Neural progenitor cell (in vitro differentiated cells): ENCODE measurements around the gene SLC16A5.

Experiments used
- EZH2 ChIP-seq: fragments of 200-600 bp; sonication (generic); IDR thresholded peaks from 2 replicates; pipeline ENCODE4 v1.6.1; 2017; ENCODE audit warnings: antibody characterized with exemption, mild to moderate bottlenecking, moderate library complexity
- EZH2phosphoT487 ChIP-seq: fragments of 200-600 bp; sonication (generic); IDR thresholded peaks from 2 replicates; pipeline ENCODE4 v1.6.1; 2017; ENCODE audit warnings: antibody characterized with exemption
- TF ChIP-seq, protein P1 (sequence below): fragments of 200-600 bp; sonication (generic); IDR thresholded peaks from 2 replicates; pipeline ENCODE4 v1.5.1; 2017; ENCODE audit warnings: antibody characterized with exemption, mild to moderate bottlenecking

DNA sequence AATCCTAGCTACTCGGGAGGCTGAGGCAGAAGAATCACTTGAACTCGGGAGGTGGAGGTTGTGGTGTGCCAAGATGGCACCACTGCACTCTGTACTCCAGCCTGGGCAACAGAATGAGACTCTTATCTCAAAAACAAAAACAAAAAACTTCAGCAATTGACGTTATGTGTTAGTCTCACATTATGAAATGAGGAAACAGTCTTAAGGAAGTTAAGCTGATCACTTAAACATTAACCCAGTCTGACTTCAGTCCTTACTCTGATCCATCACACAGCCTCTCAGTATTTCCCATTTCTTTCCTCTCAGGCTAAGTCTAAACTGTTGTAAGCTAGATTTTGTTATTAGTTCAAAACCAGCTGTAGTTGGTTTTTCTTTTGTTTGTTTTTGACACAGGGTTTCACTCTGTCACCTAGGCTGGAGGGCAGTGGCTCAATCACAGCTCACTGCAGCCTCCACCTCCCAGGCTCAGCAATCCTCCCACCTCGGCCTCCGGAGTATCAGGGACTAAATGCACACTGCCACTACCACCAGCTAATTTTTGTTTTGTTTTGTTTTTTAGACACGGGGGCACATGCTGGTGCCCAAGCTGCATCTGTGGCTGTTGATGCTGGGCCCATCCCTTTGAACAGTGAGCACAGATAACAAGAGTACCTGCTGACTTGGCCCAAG, 60.3 kb downstream of the SLC16A5 start:
- TF ChIP-seq, protein P1, sequence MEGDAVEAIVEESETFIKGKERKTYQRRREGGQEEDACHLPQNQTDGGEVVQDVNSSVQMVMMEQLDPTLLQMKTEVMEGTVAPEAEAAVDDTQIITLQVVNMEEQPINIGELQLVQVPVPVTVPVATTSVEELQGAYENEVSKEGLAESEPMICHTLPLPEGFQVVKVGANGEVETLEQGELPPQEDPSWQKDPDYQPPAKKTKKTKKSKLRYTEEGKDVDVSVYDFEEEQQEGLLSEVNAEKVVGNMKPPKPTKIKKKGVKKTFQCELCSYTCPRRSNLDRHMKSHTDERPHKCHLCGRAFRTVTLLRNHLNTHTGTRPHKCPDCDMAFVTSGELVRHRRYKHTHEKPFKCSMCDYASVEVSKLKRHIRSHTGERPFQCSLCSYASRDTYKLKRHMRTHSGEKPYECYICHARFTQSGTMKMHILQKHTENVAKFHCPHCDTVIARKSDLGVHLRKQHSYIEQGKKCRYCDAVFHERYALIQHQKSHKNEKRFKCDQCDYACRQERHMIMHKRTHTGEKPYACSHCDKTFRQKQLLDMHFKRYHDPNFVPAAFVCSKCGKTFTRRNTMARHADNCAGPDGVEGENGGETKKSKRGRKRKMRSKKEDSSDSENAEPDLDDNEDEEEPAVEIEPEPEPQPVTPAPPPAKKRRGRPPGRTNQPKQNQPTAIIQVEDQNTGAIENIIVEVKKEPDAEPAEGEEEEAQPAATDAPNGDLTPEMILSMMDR = no peak
- TF ChIP-seq EZH2phosphoT487 = no peak
- no peak for TF ChIP-seq EZH2
